Suprapubic skin (tissue), 4 donors: ENCODE measurements around the gene TBXAS1. TPM values are rescaled to one million over a fixed set of nuclear protein-coding genes. Genes with fewer than 3 reads are reported as not detected.

Experiments
- DNase-seq, 2 donors: peaks; one replicate each; pipeline ENCODE4 v3.0.0-alpha.2; 2019; ENCODE audit warnings: low spot score in 2 of 2
- H3K27ac ChIP-seq: fragments of 200-600 bp; sonication (generic); one replicate; pipeline ENCODE4 v1.5.1; 2019
- H3K27me3 ChIP-seq: fragments of 200-600 bp; sonication (generic); one replicate; pipeline ENCODE4 v1.5.1; 2019
- H3K36me3 ChIP-seq: fragments of 200-600 bp; sonication (generic); one replicate; pipeline ENCODE4 v1.5.1; 2019
- H3K4me1 ChIP-seq: fragments of 200-600 bp; sonication (generic); one replicate; pipeline ENCODE4 v1.5.1; 2019
- H3K4me3 ChIP-seq: fragments of 200-600 bp; sonication (generic); one replicate; pipeline ENCODE4 v1.5.1; 2019; ENCODE audit warnings: mild to moderate bottlenecking
- H3K9me3 ChIP-seq: fragments of 200-600 bp; sonication (generic); one replicate; pipeline ENCODE4 v1.5.1; 2019
- EP300 ChIP-seq: sonication (generic); formaldehyde crosslinking; IDR thresholded peaks from one replicate; pipeline ENCODE4 v1.6.1; 2017; ENCODE audit warnings: antibody characterized with exemption
- POLR2A ChIP-seq, 2 donors: fragments of 450-650 bp; IDR thresholded peaks; one replicate each; pipeline ENCODE4 v1.6.1; 2017; ENCODE audit warnings: antibody characterized with exemption in 2 of 2, mild to moderate bottlenecking in 2 of 2, moderate library complexity in 2 of 2
- POLR2AphosphoS5 ChIP-seq, 3 donors: sonication (generic); formaldehyde crosslinking; IDR thresholded peaks; one replicate each; pipeline ENCODE4 v1.6.1; 2017; ENCODE audit warnings: antibody characterized with exemption in 3 of 3
- WGBS: methylation state at CpG from one replicate; pipeline ENCODE4 v1.1.5; 2018; 5-methylcytosine and 5-hydroxymethylcytosine counted together
- total RNA-seq, 4 donors: library from RNA; depleted of rRNA; stranded (reverse); fragments of >200 nt; gene quantifications; one replicate each; pipeline ENCODE4 v1.1.0, GENCODE V29; 2016
- TF ChIP-seq, protein P1 (sequence below), 2 donors: fragments of 200-600 bp in 1 of 2; fragments of 450-650 bp in 1 of 2; sonication (generic) in 1 of 2; IDR thresholded peaks; one replicate each; pipeline ENCODE4 v1.5.1; 2016 to 2019; ENCODE audit warnings: antibody characterized with exemption in 2 of 2, mild to moderate bottlenecking in 1 of 2, moderate library complexity in 1 of 2

The TBXAS1 gene
- total RNA-seq, 4 donors from 2014 or later, result 1.4 to 2.4 (median 2.1) TPM

DNA sequence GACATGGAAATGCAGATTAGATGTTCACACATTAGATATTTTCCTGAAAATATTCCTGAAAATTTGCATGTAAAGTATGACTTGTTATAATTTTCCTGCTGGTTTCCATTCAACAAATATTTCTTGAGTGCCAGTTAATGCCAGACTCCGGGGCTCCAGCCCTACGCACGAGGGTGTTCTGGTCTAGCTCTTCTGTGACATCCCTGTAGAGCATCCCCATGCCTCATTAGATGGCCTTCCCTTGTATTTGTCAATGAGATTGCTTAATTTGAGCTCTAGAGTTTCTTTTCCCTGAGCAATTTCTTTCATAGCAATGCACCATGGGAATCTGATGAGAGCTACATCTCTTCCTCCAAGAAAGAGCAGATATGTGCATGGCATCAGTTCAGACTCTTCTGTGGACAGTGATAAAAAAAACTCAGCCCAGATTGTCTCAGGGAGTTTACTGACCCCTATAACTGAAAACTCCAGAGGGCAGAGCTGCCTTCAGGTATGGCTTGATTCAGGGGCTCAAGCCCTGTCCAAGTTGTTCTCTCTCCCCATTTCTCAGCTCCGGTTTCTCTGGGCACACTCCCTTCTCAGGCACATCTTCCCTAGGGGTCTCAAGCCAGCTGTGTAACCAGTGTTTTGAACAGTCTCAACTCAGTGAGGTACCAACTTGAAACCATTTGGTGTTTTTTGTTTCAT lies 137.0 kb downstream of the TBXAS1 start:
- DNase-seq, result no peak
- 83% methylated on average over 4 of the region's 4 CpGs for WGBS
- Histone ChIP-seq H3K4me1 (no peaks in the 10 kb centered on the region), H3K4me3 (no peak overlapping the region), H3K36me3 (no peaks in the 10 kb centered on the region), H3K27me3 (no peaks in the 10 kb centered on the region), H3K9me3 (no peaks in the 10 kb centered on the region), H3K27ac (no peak overlapping the region)
- TF ChIP-seq EP300 (no peak), POLR2A (IDR thresholded peaks at IDR 0.05) (no peak), POLR2AphosphoS5 (IDR thresholded peaks at IDR 0.05) (no peak)
- TF ChIP-seq, protein P1, sequence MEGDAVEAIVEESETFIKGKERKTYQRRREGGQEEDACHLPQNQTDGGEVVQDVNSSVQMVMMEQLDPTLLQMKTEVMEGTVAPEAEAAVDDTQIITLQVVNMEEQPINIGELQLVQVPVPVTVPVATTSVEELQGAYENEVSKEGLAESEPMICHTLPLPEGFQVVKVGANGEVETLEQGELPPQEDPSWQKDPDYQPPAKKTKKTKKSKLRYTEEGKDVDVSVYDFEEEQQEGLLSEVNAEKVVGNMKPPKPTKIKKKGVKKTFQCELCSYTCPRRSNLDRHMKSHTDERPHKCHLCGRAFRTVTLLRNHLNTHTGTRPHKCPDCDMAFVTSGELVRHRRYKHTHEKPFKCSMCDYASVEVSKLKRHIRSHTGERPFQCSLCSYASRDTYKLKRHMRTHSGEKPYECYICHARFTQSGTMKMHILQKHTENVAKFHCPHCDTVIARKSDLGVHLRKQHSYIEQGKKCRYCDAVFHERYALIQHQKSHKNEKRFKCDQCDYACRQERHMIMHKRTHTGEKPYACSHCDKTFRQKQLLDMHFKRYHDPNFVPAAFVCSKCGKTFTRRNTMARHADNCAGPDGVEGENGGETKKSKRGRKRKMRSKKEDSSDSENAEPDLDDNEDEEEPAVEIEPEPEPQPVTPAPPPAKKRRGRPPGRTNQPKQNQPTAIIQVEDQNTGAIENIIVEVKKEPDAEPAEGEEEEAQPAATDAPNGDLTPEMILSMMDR (IDR thresholded peaks at IDR 0.05), result no peak

DNA sequence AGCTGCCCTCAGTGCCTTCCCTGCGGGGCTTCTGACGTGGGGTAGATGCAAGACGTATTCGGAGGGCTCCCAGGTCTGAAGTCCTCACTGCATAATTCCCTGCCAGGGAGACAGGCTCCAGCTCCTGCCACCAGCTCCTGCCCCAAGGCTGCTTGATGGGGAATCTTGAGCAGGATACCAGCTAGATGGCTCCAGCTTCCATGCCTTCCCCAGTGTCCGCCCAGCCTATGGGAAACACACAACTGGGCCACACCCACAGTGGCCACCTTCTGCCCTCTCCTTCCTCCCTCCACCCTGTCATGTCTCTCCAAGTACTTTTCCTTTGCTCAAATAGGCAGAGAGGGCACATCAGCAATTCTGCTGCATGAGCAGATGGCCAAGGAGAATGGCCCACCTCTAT lies 137.9 kb downstream of the TBXAS1 start:
- DNase-seq, result no peak
- Histone ChIP-seq H3K4me3 (no peak overlapping the region), H3K27ac (no peak overlapping the region), H3K4me1 (no peaks in the 10 kb centered on the region), H3K27me3 (no peaks in the 10 kb centered on the region), H3K36me3 (no peaks in the 10 kb centered on the region), H3K9me3 (no peaks in the 10 kb centered on the region)
- no peak for TF ChIP-seq EP300
- TF ChIP-seq, protein P1 (IDR thresholded peaks at IDR 0.05), result no peak
- WGBS, result 87% methylated on average over 5 of the region's 5 CpGs

DNA sequence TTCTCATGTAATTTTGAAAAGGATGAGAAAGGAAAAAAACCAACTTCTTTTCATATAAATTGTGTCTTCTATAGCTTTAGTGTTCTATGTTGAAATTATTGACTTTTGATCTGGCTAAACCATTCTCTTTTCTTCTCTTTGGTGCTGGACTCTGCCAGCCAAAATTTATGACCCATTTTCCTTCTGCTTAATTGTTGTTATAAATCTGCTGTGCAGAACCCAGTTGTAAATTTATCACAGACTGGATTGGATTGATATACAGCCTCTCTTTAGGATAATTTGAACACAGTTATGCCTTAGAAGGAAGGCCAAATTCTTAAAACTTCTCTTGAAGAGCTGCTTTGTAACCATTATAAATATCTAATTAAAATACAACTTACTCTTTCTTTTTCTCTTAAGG lies 139.9 kb downstream of the TBXAS1 start:
- Histone ChIP-seq H3K4me1 (no peaks in the 10 kb centered on the region), H3K4me3 (no peak overlapping the region), H3K27ac (no peak overlapping the region), H3K9me3 (no peaks in the 10 kb centered on the region), H3K36me3 (no peaks in the 10 kb centered on the region), H3K27me3 (no peaks in the 10 kb centered on the region)
- no peak for TF ChIP-seq EP300
- no peak for TF ChIP-seq POLR2AphosphoS5 (IDR thresholded peaks at IDR 0.05)
- TF ChIP-seq POLR2A (IDR thresholded peaks at IDR 0.05), result no peak
- TF ChIP-seq, protein P1 (IDR thresholded peaks at IDR 0.05), result no peak
- no peak for DNase-seq

DNA sequence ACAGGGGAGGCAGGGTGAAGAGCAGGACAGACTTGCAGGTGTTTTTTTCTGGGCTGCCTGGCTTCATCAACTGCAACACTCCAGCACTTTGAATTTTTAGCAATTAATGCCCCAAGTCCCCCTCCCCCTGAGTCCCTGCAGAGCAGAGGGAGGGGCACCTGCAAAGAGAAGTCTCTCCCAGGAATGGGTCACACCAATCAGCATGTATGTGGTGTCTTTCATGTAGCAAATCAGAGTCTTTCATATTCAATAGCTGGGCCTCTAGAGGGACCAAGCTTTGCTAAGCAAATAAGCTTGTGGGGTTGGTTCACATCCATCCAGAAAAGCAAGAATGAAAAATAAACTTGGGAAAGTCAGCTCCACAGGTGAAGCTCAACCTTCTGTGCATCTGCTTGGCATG lies 143.0 kb downstream of the TBXAS1 start:
- Histone ChIP-seq H3K4me1 (no peaks in the 10 kb centered on the region), H3K27me3 (no peaks in the 10 kb centered on the region), H3K36me3 (no peaks in the 10 kb centered on the region), H3K4me3 (no peak overlapping the region), H3K27ac (no peak overlapping the region), H3K9me3 (no peaks in the 10 kb centered on the region)
- DNase-seq, result no peak
- TF ChIP-seq POLR2AphosphoS5 (IDR thresholded peaks at IDR 0.05), result no peak
- no peak for TF ChIP-seq EP300
- no peak for TF ChIP-seq POLR2A (IDR thresholded peaks at IDR 0.05)
- TF ChIP-seq, protein P1 (IDR thresholded peaks at IDR 0.05), result no peak

DNA sequence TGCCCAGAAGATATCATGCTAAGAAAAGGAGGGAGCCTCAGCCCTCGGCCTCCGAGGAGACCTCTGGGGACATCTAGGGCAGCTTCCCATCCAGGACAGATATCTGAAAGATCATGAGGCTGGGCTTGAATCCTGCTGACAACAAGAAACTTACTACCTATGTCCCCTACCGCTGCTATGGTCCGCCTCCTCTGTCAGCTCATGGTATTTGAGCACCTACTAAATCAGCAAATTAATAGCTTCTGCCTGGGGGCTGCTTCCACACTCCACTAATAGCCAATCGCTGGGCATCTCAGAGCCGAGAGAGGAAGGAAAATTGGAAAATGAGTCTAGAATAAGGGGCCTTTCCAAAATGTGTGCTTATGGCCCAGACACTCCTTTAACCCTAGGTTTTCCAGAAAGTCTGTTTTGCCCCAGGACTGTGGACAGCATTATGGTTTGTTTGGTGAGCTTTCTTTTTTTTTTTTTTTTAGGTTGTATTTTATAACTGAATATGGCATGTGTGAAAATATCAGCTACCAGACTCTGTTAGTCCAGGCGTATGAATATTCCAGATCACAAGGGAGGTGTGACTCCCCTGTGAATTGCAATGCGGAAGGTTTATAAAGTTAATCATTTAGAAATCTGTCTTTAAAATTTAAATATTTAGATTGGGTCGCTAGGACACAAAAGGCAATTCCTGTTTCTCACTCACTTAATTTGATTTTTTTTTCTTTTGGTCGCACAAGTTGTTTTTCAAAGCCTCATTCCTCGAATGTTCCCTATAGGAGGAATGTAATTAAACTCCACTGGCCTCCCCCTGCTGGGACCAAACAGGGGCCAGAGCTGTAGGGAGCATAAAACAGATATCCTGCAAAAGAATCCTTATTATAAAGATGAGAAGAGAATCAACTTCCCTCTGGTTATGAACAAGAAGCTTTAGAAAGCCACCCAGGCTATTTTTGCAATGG lies 144.3 kb downstream of the TBXAS1 start:
- Histone ChIP-seq H3K9me3 (no peaks in the 10 kb centered on the region), H3K4me3 (no peak overlapping the region), H3K27ac (no peak overlapping the region), H3K36me3 (no peaks in the 10 kb centered on the region), H3K27me3 (no peaks in the 10 kb centered on the region), H3K4me1 (no peaks in the 10 kb centered on the region)
- 70% methylated on average over 11 of the region's 11 CpGs for WGBS
- TF ChIP-seq, protein P1 (IDR thresholded peaks at IDR 0.05), result no peak
- TF ChIP-seq POLR2AphosphoS5 (IDR thresholded peaks at IDR 0.05), result no peak
- TF ChIP-seq EP300, result no peak
- no peak for DNase-seq
